SK-N-SH (cell line): ENCODE data around the gene ABCB10. TPM values are rescaled to one million over a fixed set of nuclear protein-coding genes. Genes with fewer than 3 reads are reported as not detected.

Source experiments
- CTCF ChIA-PET: fragments of 300-600, 350-600 bp; formaldehyde crosslinking; extraction: SDS; loops from one replicate; lab custom pipeline; 2021; lab: Yijun Ruan, JAX
- POLR2A ChIA-PET: fragments of 350-600 bp; sonication (Branson Sonifier 250); formaldehyde crosslinking; extraction: SDS; loops from one replicate; lab custom pipeline; 2020; ENCODE audit warnings: antibody characterized with exemption, inconsistent platforms; lab: Yijun Ruan, JAX
- DNase-seq: peaks from one replicate; pipeline ENCODE4 v3.0.0; 2012
- H2AFZ ChIP-seq: fragments of 200-600 bp; sonication (generic); 2 replicates; pipeline ENCODE4 v1.8.1; 2016; ENCODE audit warnings: antibody characterized with exemption, mild to moderate bottlenecking, low read depth
- H3F3A ChIP-seq: fragments of 200-600 bp; sonication (generic); replicated peaks from 2 replicates; pipeline ENCODE3; 2016; ENCODE audit warnings: antibody characterized with exemption, mild to moderate bottlenecking; ENCODE audit not compliant: insufficient read depth
- H3K27ac ChIP-seq, 2 experiments: fragments of 200-500 bp in 1 of 2; fragments of 200-600 bp in 1 of 2; sonication (Bioruptor generic) in 1 of 2; sonication (generic), shearing (Covaris generic) in 1 of 2; 2 replicates each; pipeline versions ENCODE4 v1.5.1 to v1.6.1; 2014 to 2016; ENCODE audit warnings: low read depth in 2 of 2, inconsistent platforms in 1 of 2, low read length in 1 of 2, mild to moderate bottlenecking in 1 of 2, mixed read lengths in 1 of 2
- H3K27me3 ChIP-seq: fragments of 200-600 bp; sonication (generic), shearing (Covaris generic); 2 replicates; pipeline ENCODE4 v1.6.1; 2016; ENCODE audit warnings: mixed run types; ENCODE audit not compliant: insufficient read depth
- H3K36me3 ChIP-seq, 2 experiments: fragments of 200-500 bp in 1 of 2; fragments of 200-600 bp in 1 of 2; sonication (Bioruptor generic) in 1 of 2; sonication (generic) in 1 of 2; replicated peaks in 1 of 2; 2 replicates each; pipeline versions ENCODE3 to v1.5.1; 2014 to 2016; ENCODE audit warnings: low read length in 1 of 2, mild to moderate bottlenecking in 1 of 2; ENCODE audit not compliant: insufficient read depth in 2 of 2, control insufficient read depth in 1 of 2
- H3K4me1 ChIP-seq, 2 experiments: fragments of 200-500 bp in 1 of 2; fragments of 200-600 bp in 1 of 2; sonication (Bioruptor generic) in 1 of 2; sonication (generic), shearing (Covaris generic) in 1 of 2; 2 replicates each; pipeline versions ENCODE4 v1.5.1 to v1.6.1; 2014 to 2016; ENCODE audit warnings: low read depth in 1 of 2, low read length in 1 of 2, mixed run types in 1 of 2; ENCODE audit not compliant: insufficient read depth in 2 of 2, control insufficient read depth in 1 of 2
- H3K4me2 ChIP-seq: fragments of 200-600 bp; sonication (generic), shearing (Covaris generic); 2 replicates; pipeline ENCODE4 v1.6.1; 2017; ENCODE audit warnings: mixed run types
- H3K4me3 ChIP-seq, 2 experiments: fragments of 200-500 bp in 1 of 2; fragments of 200-600 bp in 1 of 2; sonication (Bioruptor generic) in 1 of 2; sonication (generic), shearing (Covaris generic) in 1 of 2; 2 replicates each; pipeline versions ENCODE4 v1.5.1 to v1.8.1; 2014 to 2016; ENCODE audit warnings: low read depth in 2 of 2, inconsistent platforms in 1 of 2, low read length in 1 of 2, mild to moderate bottlenecking in 1 of 2, mixed read lengths in 1 of 2, moderate library complexity in 1 of 2
- H3K79me2 ChIP-seq: fragments of 200-600 bp; sonication (generic); 2 replicates; pipeline ENCODE4 v1.8.1; 2017; ENCODE audit warnings: mild to moderate bottlenecking; ENCODE audit not compliant: insufficient read depth
- H3K9ac ChIP-seq: fragments of 200-600 bp; sonication (generic); 2 replicates; pipeline ENCODE4 v1.6.1; 2017; ENCODE audit warnings: mixed run types
- H3K9me2 ChIP-seq: fragments of 200-600 bp; sonication (generic); 2 replicates; pipeline ENCODE4 v1.6.1; 2017; ENCODE audit warnings: mixed run types
- H3K9me3 ChIP-seq: fragments of 200-600 bp; sonication (generic); 2 replicates; pipeline ENCODE4 v1.6.1; 2017; ENCODE audit warnings: mixed run types, mild to moderate bottlenecking, moderate library complexity
- H4K20me1 ChIP-seq: fragments of 200-600 bp; sonication (generic); 2 replicates; pipeline ENCODE4 v1.6.1; 2017; ENCODE audit warnings: mild to moderate bottlenecking, mixed run types; ENCODE audit not compliant: insufficient read depth
- CHD2 ChIP-seq: fragments of 150-350 bp; IDR thresholded peaks from 2 replicates; pipeline ENCODE4 v1.6.1; 2018; ENCODE audit warnings: low read length; ENCODE audit not compliant: partially characterized antibody
- ELF1 ChIP-seq: IDR thresholded peaks from 2 replicates; pipeline ENCODE4 v1.4.0; 2012
- EP300 ChIP-seq, 2 experiments: IDR thresholded peaks; 2 replicates each; pipeline versions ENCODE4 v1.4.0 to v1.6.1; 2012; ENCODE audit warnings: borderline replicate concordance in 1 of 2, low read depth in 1 of 2, low read length in 1 of 2
- EZH2phosphoT487 ChIP-seq: fragments of 200-600 bp; sonication (generic); IDR thresholded peaks from 2 replicates; pipeline ENCODE4 v1.6.1; 2017; ENCODE audit warnings: low read depth, mixed run types, mild to moderate bottlenecking, antibody characterized with exemption, moderate library complexity, borderline replicate concordance
- MAX ChIP-seq: IDR thresholded peaks from 2 replicates; pipeline ENCODE4 v1.4.0; 2012; ENCODE audit warnings: low read depth
- MXI1 ChIP-seq: IDR thresholded peaks from 2 replicates; pipeline ENCODE4 v1.6.1; 2012; ENCODE audit warnings: mild to moderate bottlenecking, low read depth, low read length, improper control_type of control experiment
- NFIC ChIP-seq: IDR thresholded peaks from 2 replicates; pipeline ENCODE4 v1.4.0; 2012; ENCODE audit warnings: borderline replicate concordance
- PBX3 ChIP-seq: IDR thresholded peaks from 2 replicates; pipeline ENCODE4; 2012
- POLR2AphosphoS5 ChIP-seq: IDR thresholded peaks from 2 replicates; pipeline ENCODE4 v1.6.1; 2012; ENCODE audit warnings: low read depth, low read length
- RCOR1 ChIP-seq: fragments of 150-350 bp; IDR thresholded peaks from 2 replicates; pipeline ENCODE4 v1.6.1; 2017; ENCODE audit warnings: antibody characterized with exemption, low read length
- RFX5 ChIP-seq: IDR thresholded peaks from 2 replicates; pipeline ENCODE4 v1.6.1; 2012; ENCODE audit warnings: mild to moderate bottlenecking, improper control_type of control experiment, low read length
- RXRA ChIP-seq: IDR thresholded peaks from 2 replicates; pipeline ENCODE4 v1.4.0; 2012; ENCODE audit warnings: low read depth, mild to moderate bottlenecking, borderline replicate concordance
- SIN3A ChIP-seq: IDR thresholded peaks from 2 replicates; pipeline ENCODE4 v1.6.1; 2012; ENCODE audit warnings: low read depth, mild to moderate bottlenecking, low read length, moderate library complexity, borderline replicate concordance
- TCF12 ChIP-seq: IDR thresholded peaks from 2 replicates; pipeline ENCODE4 v1.4.0; 2012
- WGBS: methylation state at CpG from one replicate; pipeline ENCODE4 v1.1.6; 2017; ENCODE audit warnings: low lambda C conversion rate; 5-methylcytosine and 5-hydroxymethylcytosine counted together
- polyA plus RNA-seq, 3 experiments: library from polyadenylated mRNA; depleted of rRNA; stranded (reverse); fragments of >200 nt; gene quantifications; 2 replicates each; pipeline ENCODE4 v1.2.3, GENCODE V29; 2012
- TF ChIP-seq, protein P1 (sequence below): fragments of 150-350 bp; IDR thresholded peaks from 2 replicates; pipeline ENCODE4 v1.6.1; 2016; ENCODE audit warnings: mild to moderate bottlenecking, low read depth, low read length
- TF ChIP-seq, protein P2 (sequence below): fragments of 200-600 bp; sonication (generic); IDR thresholded peaks from 2 replicates; pipeline ENCODE4 v1.6.1; 2017; ENCODE audit warnings: antibody characterized with exemption, mild to moderate bottlenecking, moderate library complexity

Gene ABCB10
- polyA plus RNA-seq, 1 of the 3 experiments (the other 2 are of a cell fraction): 5.7 TPM

- CTCF ChIA-PET: interaction anchor here (1.1 to 1.5 kb wide), 5 partner anchors 16 to 273 kb away, joined by 3 to 5 read pairs (median 4); partner anchors contain the start of genes ABCB10 and NUP133
- WGBS: 98% methylated on average over 6 of the region's 6 CpGs
- TF ChIP-seq PBX3 (no peak), RCOR1 (no peak), RXRA (no peak), MAX (no peak), SIN3A (no peak)
Measured at GRCh38 chr1:229531326-229531725, 27.2 kb downstream of the ABCB10 start.

GRCh38 chr1:229529639-229530038 lies 28.9 kb downstream of the ABCB10 start:
- H3K4me2 ChIP-seq: no peak overlapping the region
- no peaks in the 10 kb centered on the region for H3F3A ChIP-seq
- no peaks in the 10 kb centered on the region for H4K20me1 ChIP-seq
- CTCF ChIA-PET: interaction anchor here (1.4 to 1.5 kb wide), 2 partner anchors 28 to 275 kb away, joined by 4 to 5 read pairs; partner anchors contain the start of gene ABCB10
- no peak overlapping the region for H3K9ac ChIP-seq
- no peak overlapping the region for H3K4me3 ChIP-seq
- peaks cover 30 to 37% of the 10 kb centered on the region in 2 experiments for H3K36me3 ChIP-seq
- H3K79me2 ChIP-seq: peaks cover 7% of the 10 kb centered on the region
- H3K27me3 ChIP-seq: no peaks in the 10 kb centered on the region
- no peak overlapping the region for H2AFZ ChIP-seq
- no peaks in the 10 kb centered on the region for H3K4me1 ChIP-seq
- H3K9me2 ChIP-seq: no peaks in the 10 kb centered on the region
- no peaks in the 10 kb centered on the region for H3K9me3 ChIP-seq
- 95% methylated on average over 5 of the region's 7 CpGs for WGBS
- POLR2A ChIA-PET: no interaction called here
- TF ChIP-seq RXRA: no peak
- TF ChIP-seq TCF12: no peak
- TF ChIP-seq POLR2AphosphoS5: no peak
- no peak for TF ChIP-seq NFIC
- TF ChIP-seq, protein P1, sequence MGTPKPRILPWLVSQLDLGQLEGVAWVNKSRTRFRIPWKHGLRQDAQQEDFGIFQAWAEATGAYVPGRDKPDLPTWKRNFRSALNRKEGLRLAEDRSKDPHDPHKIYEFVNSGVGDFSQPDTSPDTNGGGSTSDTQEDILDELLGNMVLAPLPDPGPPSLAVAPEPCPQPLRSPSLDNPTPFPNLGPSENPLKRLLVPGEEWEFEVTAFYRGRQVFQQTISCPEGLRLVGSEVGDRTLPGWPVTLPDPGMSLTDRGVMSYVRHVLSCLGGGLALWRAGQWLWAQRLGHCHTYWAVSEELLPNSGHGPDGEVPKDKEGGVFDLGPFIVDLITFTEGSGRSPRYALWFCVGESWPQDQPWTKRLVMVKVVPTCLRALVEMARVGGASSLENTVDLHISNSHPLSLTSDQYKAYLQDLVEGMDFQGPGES: no peak
- no peak for DNase-seq
- H3K27ac ChIP-seq: no peak overlapping the region

More at GRCh38 chr1:229531326-229531725, 27.2 kb downstream of the ABCB10 start:
- Histone ChIP-seq H3K4me3 (no peak overlapping the region), H3K27me3 (no peaks in the 10 kb centered on the region), H3K79me2 (peaks cover 7% of the 10 kb centered on the region), H4K20me1 (no peaks in the 10 kb centered on the region), H2AFZ (no peak overlapping the region), H3K4me2 (no peak overlapping the region), H3K27ac (no peak overlapping the region), H3K9me3 (no peaks in the 10 kb centered on the region), H3K36me3 (peaks cover 23 to 37% of the 10 kb centered on the region in 2 experiments), H3K9me2 (no peaks in the 10 kb centered on the region), H3F3A (no peaks in the 10 kb centered on the region), H3K9ac (no peak overlapping the region), H3K4me1 (no peaks in the 10 kb centered on the region)
- no peak for DNase-seq
- POLR2A ChIA-PET: no interaction called here

DNA sequence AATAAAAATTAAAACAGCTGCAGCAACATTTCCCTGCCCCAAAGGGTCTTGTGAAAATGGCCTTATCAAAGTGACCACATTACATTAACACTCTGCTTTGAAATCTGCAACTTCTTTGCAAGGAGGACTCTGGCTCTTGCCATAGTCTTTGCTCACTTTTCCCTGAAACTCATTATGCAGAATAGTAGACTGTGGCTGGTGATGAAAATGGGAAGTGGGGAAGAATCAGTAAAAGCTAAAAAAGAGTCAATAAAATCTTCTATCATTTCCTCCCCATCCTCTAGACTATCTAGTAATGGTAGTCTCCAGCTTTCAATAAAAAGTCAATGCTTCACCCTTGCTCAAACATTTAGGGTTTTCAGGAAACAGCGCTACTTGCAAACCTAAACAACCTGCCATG lies 31.8 kb downstream of the ABCB10 start:
- Histone ChIP-seq H3K27me3 (no peaks in the 10 kb centered on the region), H3K9ac (no peak overlapping the region), H3K9me2 (no peaks in the 10 kb centered on the region), H3K4me3 (no peak overlapping the region), H4K20me1 (no peaks in the 10 kb centered on the region), H3K9me3 (no peaks in the 10 kb centered on the region), H2AFZ (no peak overlapping the region), H3K4me1 (no peaks in the 10 kb centered on the region), H3K79me2 (no peaks in the 10 kb centered on the region), H3K4me2 (no peak overlapping the region), H3F3A (no peaks in the 10 kb centered on the region), H3K36me3 (peaks cover 27 to 37% of the 10 kb centered on the region in 2 experiments), H3K27ac (no peak overlapping the region)
- DNase-seq: no peak
- 100% methylated on average over 1 of the region's 1 CpG for WGBS
- ChIA-PET CTCF (interaction anchor here (1.3 to 1.6 kb wide), 3 partner anchors 12 to 862 kb away, joined by 4 to 10 read pairs (median 4); partner anchors contain the start of gene ABCB10), POLR2A (interaction anchor here (0.5 to 1.0 kb wide), 2 partner anchors 9 to 754 kb away, joined by 3 read pairs; no protein-coding TSS in a partner anchor)
- TF ChIP-seq RXRA: no peak
- TF ChIP-seq MAX: no peak
- no peak for TF ChIP-seq CHD2
- TF ChIP-seq MXI1: no peak
- TF ChIP-seq, protein P2, sequence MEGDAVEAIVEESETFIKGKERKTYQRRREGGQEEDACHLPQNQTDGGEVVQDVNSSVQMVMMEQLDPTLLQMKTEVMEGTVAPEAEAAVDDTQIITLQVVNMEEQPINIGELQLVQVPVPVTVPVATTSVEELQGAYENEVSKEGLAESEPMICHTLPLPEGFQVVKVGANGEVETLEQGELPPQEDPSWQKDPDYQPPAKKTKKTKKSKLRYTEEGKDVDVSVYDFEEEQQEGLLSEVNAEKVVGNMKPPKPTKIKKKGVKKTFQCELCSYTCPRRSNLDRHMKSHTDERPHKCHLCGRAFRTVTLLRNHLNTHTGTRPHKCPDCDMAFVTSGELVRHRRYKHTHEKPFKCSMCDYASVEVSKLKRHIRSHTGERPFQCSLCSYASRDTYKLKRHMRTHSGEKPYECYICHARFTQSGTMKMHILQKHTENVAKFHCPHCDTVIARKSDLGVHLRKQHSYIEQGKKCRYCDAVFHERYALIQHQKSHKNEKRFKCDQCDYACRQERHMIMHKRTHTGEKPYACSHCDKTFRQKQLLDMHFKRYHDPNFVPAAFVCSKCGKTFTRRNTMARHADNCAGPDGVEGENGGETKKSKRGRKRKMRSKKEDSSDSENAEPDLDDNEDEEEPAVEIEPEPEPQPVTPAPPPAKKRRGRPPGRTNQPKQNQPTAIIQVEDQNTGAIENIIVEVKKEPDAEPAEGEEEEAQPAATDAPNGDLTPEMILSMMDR: no peak
- TF ChIP-seq NFIC: no peak
- TF ChIP-seq RFX5: no peak
- TF ChIP-seq EZH2phosphoT487: no peak
- TF ChIP-seq EP300 (IDR thresholded peaks at IDR 0.05; ENCODE audit: borderline replicate concordance in 1 of 2, low read depth in 1 of 2, low read length in 1 of 2): no peak
- TF ChIP-seq ELF1: no peak
